ENCODE data around the gene NCOA1. TPM values are rescaled to one million over a fixed set of nuclear protein-coding genes. Genes with fewer than 3 reads are reported as not detected.
"Not testable (repeated sequence)": the region's sequence is repeated elsewhere in the genome, so short reads cannot be mapped to it uniquely, and the experiment has no call there.

The NCOA1 gene
- total RNA-seq, 1 donor from 2014 or later, result 31.6 TPM

GRCh38 chr2:24576146-24576545, 85.1 kb downstream of the NCOA1 start:
- no peak for DNase-seq (ENCODE audit: low spot score)

- DNase-seq (ENCODE audit: low spot score), result no peak
Measured at GRCh38 chr2:24576617-24577016, 85.6 kb downstream of the NCOA1 start.

- no peak for DNase-seq (ENCODE audit: low spot score)
Measured at GRCh38 chr2:24577481-24577880, 86.4 kb downstream of the NCOA1 start.

GRCh38 chr2:24579053-24579803, 88.2 kb downstream of the NCOA1 start:
- DNase-seq (ENCODE audit: low spot score), result no peak

GRCh38 chr2:24580561-24580960, 89.5 kb downstream of the NCOA1 start:
- no peak for DNase-seq (ENCODE audit: low spot score)

- not testable (repeated sequence) for DNase-seq (ENCODE audit: low spot score)
Measured at GRCh38 chr2:24581971-24582370, 90.9 kb downstream of the NCOA1 start.

- DNase-seq (ENCODE audit: low spot score), result no peak
Measured at GRCh38 chr2:24586955-24587354, 95.9 kb downstream of the NCOA1 start.

- no peak for DNase-seq (ENCODE audit: low spot score)
Measured at GRCh38 chr2:24588294-24588693, 97.2 kb downstream of the NCOA1 start.

- no peak for DNase-seq (ENCODE audit: low spot score)
Measured at GRCh38 chr2:24592441-24593100, 101.5 kb downstream of the NCOA1 start.

- no peak for DNase-seq (ENCODE audit: low spot score)
Measured at GRCh38 chr2:24594283-24594682, 103.2 kb downstream of the NCOA1 start.

- no peak for DNase-seq (ENCODE audit: low spot score)
Measured at GRCh38 chr2:24597181-24597870, 106.3 kb downstream of the NCOA1 start.

- not testable (repeated sequence) for DNase-seq (ENCODE audit: low spot score)
Measured at GRCh38 chr2:24600140-24600539, 109.1 kb downstream of the NCOA1 start.

- DNase-seq (ENCODE audit: low spot score), result no peak
Measured at GRCh38 chr2:24611631-24612030, 120.6 kb downstream of the NCOA1 start.

- no peak for DNase-seq (ENCODE audit: low spot score)
Measured at GRCh38 chr2:24613154-24613814, 122.2 kb downstream of the NCOA1 start.

- DNase-seq (ENCODE audit: low spot score), result no peak
Measured at GRCh38 chr2:24616616-24617015, 125.6 kb downstream of the NCOA1 start.

- no peak for DNase-seq (ENCODE audit: low spot score)
Measured at GRCh38 chr2:24617424-24617823, 126.4 kb downstream of the NCOA1 start.

GRCh38 chr2:24618144-24618543, 127.1 kb downstream of the NCOA1 start:
- no peak for DNase-seq (ENCODE audit: low spot score)

GRCh38 chr2:24618680-24619079, 127.6 kb downstream of the NCOA1 start:
- DNase-seq (ENCODE audit: low spot score), result no peak

- DNase-seq (ENCODE audit: low spot score), result no peak
Measured at GRCh38 chr2:24620936-24621335, 129.9 kb downstream of the NCOA1 start.

- DNase-seq (ENCODE audit: low spot score), result no peak
Measured at GRCh38 chr2:24621779-24622538, 130.9 kb downstream of the NCOA1 start.

GRCh38 chr2:24623535-24623934, 132.5 kb downstream of the NCOA1 start:
- DNase-seq (ENCODE audit: low spot score), result no peak

GRCh38 chr2:24625728-24626127, 134.7 kb downstream of the NCOA1 start:
- DNase-seq (ENCODE audit: low spot score), result no peak

All from mucosa of gallbladder (tissue), 1 donor.